Measurements from ENCODE around the gene TRPV2.
"Not testable (repeated sequence)": the region's sequence is repeated elsewhere in the genome, so short reads cannot be mapped to it uniquely, and the experiment has no call there.

The TRPV2 gene

GRCh38 chr17:16415031-16415924, at the start of gene TRPV2:
Gene TRPV2 (plus strand): TSS chr17:16415571. CDS start chr17:16417669, 2,098 bp downstream.
- DNase-seq, result no peak

GRCh38 chr17:16371742-16372141, 43.6 kb upstream of the TRPV2 start:
- peak; percentile 27 for DNase-seq

DNA sequence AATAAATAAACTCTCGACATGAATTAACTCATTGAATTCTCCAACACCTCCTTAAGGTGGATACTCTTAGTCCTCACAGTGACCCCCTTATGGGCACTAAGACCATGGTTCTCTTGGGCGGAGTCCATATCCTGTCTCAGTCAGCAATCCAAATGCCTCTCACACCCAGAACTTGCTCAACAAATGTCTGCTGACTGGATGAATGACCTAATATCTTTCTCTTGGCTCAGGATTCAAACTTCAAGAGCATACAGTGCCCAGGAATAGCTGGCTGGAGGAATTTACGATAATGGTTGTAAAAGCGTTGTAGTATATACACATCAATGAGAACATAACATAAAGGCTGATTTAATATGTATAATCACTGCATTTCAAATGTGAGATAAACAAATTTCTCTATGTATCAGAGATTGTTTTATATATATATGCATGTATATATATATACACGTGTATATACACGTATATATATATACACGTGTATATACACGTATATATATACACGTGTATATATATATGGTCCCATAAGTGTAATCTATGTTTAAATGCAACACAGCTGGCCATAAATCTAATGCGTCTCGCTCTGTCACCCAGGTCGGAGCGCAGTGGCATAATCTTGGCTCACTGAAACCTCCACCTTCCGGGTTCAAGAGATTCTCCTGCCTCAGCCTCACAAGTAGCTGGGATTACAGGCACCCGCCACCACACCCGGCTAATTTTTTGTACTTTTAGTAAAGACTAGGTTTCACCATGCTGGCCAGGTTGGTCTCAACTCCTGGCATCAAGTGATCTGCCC, 41.0 kb upstream of the TRPV2 start:
- DNase-seq, result no peak

DNA sequence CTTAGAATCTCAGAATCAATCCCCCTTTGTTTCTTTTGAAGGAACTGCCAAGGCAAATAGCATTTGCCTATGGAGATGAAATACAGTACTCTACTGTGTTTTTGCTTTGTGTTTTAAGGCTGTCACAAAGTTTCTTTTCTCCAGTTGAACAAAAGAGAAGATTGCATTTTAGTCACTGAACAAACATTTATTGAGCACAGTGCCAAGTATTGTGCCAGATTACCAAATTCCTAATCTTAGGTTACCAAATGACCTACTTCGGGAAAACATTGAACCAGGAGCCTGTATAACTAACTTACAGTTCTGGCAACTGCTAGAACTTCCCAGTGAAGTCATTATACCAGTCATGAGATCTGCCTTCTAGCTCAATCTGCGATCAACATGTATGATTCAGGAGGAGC, 37.4 kb upstream of the TRPV2 start:
- DNase-seq, result no peak

DNA sequence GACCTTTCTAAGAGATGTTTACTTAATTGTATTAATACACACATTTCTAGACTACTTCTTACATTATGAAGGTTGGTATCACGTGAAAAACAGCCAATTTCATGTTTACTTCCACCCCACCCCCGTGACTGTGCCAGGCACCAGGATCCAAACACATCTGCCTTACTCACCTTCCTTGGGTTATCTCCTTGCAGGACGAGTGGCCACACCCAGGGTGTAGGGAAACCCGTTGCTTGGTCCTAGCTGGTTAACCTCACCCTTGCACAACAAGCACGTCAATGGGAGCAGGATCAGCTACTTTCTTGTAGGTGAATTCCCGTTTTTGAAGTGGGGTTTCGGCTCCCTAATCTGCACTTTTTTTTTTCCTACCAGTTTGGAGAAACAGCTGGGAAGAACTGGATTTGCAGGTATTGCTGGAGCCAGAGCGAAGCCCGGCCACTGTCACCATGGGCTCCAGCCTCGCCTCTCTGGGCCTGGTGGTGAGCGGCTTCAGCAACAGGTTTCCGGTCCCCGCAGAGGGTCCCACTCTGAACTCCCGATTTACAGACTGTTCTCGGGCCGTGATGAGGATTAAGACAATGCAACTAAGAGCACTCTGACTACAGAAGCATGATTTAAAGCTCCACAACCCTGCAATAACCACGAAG, 36.6 kb upstream of the TRPV2 start:
- DNase-seq, result no peak

- no peak for DNase-seq
Measured at GRCh38 chr17:16379654-16380053, 35.7 kb upstream of the TRPV2 start.

- peak; percentile 90 for DNase-seq
Measured at GRCh38 chr17:16380640-16381495, 34.5 kb upstream of the TRPV2 start, which contains the start of gene UBB. Gene UBB (plus strand): TSS chr17:16381091. CDS start chr17:16381908, 817 bp downstream.

GRCh38 chr17:16381496-16381820, 33.9 kb upstream of the TRPV2 start:
- no peak for DNase-seq

GRCh38 chr17:16383216-16383615, 32.2 kb upstream of the TRPV2 start:
- no peak for DNase-seq

DNA sequence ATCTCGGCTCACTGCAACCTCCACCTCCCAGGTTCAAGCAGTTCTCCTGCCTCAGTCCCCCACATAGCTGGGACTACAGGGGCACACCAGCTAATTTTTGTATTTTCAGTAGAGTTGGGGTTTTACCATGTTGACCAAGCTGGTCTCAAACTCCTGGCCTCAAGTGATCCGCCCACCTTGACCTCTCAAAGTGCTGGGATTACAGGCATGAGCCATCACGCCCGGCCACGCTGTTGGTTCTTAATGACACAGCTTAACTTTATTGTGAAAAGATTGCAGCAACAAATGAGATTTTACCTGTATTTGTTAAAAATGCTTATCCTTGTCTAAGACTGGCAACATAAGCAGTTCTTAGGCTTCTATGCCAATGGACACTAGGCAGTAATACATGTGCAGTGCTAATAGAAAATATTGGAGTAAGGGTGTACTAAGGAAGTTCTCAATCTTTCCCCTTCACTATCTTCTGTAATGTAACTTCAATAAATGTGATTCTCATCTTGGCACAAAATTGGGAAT, 31.5 kb upstream of the TRPV2 start:
- DNase-seq, result no peak

DNA sequence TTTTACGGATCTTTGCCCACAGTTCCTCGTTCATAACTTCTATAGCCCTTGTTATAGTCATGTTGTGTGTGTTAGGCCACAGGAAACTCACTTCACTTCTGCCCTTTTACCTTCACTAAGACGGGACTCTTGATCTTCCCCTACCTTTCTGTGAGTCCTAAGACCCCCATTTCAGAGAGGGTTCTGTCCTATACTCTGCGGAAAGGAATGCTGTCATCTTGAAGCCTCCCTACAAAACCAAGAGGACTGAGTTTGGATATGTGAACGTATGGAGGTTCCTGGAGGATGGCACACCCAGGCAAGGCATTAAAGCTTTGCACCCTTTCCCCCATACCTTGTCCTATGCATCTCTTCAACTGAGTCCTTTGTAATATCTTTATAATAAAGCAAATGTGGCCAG, 30.8 kb upstream of the TRPV2 start:
- DNase-seq, result no peak

- DNase-seq, result not testable (repeated sequence)
Measured at GRCh38 chr17:16386126-16386507, 29.3 kb upstream of the TRPV2 start.

- DNase-seq, result no peak
Measured at GRCh38 chr17:16391451-16391850, 23.9 kb upstream of the TRPV2 start.

GRCh38 chr17:16392491-16392890, 22.9 kb upstream of the TRPV2 start:
- DNase-seq, result not testable (repeated sequence)

DNA sequence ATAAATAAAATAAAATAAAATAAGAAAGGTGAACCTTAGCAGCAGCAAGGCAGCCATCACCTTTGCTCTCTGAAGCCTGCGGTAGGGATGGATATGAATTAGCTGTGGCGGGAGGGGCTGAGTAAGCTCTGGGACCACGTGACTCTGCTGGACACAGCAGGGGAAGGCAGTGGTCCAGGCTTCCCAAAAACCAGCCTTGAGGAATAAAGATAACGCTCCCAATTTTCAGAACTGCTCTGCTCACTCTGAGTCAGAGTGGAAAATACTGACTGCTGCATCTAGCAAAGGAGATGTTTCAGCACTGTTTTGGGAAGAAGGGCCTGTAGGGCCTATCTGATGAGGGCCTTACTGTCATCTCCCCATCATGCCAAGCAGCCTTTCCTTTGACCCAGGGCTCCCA, 19.5 kb upstream of the TRPV2 start:
- not testable (repeated sequence) for DNase-seq

- DNase-seq, result not testable (repeated sequence)
Measured at GRCh38 chr17:16396693-16397092, 18.7 kb upstream of the TRPV2 start.

DNA sequence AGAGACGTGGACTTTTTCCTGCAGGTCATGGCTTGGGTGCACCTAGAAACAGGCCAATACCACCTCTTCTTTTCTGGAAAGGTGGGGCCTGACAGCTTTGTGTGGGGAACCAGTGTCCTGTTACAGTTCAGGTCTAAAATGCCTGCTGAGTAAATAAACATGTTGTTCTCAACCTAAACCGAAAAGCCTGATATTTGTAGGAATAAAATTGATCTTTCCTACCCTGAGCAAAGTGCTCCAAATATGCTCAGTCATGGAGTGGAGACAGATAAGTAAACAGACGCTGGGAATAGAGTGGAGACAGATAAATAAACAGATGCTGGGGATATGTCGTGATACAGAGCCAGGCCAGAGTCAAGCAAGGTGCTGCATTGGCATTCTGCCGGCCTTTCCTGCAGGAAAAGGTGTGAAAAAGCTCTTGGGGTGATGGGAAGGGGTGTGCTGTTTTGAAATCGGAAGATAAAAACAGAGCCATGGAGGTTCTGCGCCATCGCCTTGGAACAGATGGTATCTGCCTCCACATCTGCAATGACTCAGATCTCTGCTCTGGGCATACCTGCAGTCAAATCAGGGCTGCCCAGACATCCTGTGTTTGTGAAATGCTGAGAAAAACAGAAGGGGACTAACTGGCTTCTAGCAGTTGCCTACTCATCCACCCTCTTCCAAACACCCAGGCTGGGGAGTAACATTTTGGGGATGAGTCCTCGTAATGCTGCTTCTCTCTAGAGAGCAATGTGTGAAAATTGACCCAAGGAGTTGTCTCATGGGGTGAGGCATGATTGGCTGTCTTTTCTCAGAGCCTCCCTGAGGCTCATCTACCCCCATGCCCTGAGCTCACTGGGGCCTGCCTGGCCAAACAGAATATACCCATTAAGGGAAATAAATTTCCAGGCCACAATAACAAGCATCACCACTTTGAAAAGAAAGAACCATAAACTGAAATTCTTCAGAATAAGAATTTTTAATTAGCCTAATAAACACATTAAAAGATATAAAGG, 16.8 kb upstream of the TRPV2 start:
- DNase-seq, result no peak

- DNase-seq, result not testable (repeated sequence)
Measured at GRCh38 chr17:16403847-16404246, 11.5 kb upstream of the TRPV2 start.

GRCh38 chr17:16406742-16407674, 8.4 kb upstream of the TRPV2 start:
- no peak for DNase-seq
